NT2/D1 (cell line): Measurements from ENCODE around the gene KRTAP10-4.

ENCODE experiments used
- SUZ12 ChIP-seq: IDR thresholded peaks from 2 replicates; pipeline ENCODE4 v1.6.1; 2011; ENCODE audit not compliant: insufficient read length, insufficient read depth; ENCODE audit errors: extremely low read depth
- YY1 ChIP-seq: IDR thresholded peaks from 2 replicates; pipeline ENCODE4 v1.6.1; 2011; ENCODE audit not compliant: insufficient read length, insufficient read depth

GRCh38 chr21:44540741-44541288, 32.7 kb upstream of the KRTAP10-4 start:
- TF ChIP-seq YY1 (no peak), SUZ12 (no peak)
